Stimulated activated CD8-positive, alpha-beta memory T cell treated with anti-CD3 and anti-CD28 coated beads, Interleukin-15, amount 100 ng/mL, for 48 hours (primary cell): Measurements from ENCODE around the gene NOL9.

Source experiments
- DNase-seq, 2 donors: peaks; one replicate each; pipeline ENCODE4 v3.0.0-alpha.2; 2020; ENCODE audit warnings: low read depth in 2 of 2

NOL9 gene

GRCh38 chr1:6521536-6521935, 32.8 kb downstream of the NOL9 start:
- no peak for DNase-seq

DNA sequence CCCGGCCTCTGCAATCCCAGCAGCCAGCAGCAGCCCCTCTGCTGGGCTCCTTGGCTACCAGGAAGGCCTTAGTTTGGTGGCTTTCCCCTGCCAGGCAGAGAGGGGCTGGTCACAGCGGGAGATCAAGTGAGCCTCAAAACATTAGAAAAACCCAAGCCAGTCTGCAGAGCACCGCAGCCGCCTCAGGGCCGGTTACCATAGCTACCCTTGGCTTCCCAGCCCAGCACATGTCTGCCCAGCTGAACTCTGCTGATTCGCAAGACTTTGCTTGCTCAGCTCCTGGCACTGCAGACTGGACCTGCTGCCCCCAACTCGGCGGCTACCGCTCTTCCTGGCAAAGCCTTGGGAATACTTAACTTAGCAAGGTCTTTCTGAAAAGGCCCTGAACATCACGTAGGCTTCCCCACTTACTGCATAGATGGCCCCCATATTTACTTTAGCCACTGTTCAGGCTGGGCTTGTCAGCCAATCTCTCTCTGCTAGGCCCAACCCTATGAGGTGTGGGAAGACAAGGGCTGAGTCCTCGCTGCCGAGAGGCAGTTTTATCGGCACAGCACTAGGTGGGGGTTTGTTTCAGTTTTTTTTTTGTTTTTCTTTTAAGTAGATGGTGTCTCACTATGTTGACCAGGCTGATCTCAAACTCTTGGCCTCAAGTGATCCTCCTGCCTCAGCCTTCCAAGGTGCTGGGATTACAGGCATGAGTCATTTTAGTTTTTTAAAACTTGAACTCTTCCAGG, 34.2 kb downstream of the NOL9 start:
- no peak for DNase-seq

DNA sequence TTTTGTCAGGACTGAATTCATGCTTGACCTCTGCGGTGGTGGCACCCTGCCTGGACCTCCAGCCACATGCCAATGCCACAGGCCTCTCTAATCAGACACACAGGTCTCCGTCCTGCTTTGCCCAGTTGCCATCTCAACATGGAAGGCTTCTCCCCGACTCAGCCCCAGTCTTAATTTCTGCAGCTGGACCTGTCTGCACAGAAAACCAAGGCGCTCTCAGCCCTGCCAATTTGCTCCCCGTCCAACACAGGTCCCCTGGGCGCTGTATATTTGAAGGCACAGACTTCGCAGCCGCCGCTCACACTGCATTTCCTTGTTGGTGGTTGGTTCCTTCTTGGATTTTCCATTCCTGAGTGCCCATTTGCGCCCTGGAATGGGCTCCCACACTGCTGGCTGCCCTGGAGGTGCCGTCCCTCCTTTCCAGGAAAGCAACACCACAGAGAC, 34.8 kb downstream of the NOL9 start:
- DNase-seq, result no peak

GRCh38 chr1:6517435-6517851, 36.9 kb downstream of the NOL9 start:
- no peak for DNase-seq

- DNase-seq, result no peak
Measured at GRCh38 chr1:6515771-6516170, 38.5 kb downstream of the NOL9 start.

DNA sequence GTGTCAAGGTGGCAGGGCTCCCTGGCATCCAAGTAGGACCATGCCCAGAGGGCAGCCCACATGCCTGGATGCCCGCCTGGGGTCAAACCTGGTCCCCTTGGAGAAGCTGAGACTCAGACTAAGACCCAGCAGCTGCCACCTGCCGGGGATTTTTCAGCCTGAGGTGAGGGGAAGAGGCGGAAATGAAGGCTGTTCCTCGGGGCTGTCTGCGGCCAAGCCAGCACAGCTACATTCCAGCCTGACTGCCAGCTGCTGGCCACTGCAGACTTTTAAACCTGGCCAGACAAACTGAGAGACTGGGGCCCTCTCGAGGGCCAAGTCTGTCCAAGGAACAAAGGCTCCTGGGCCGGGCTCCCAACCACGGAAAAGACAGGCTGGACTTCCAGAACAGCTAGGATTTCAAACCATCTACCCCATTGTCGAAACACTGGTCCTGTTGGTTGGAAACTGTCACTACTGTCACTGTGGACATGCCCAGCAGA, 41.0 kb downstream of the NOL9 start:
- DNase-seq, result no peak

DNA sequence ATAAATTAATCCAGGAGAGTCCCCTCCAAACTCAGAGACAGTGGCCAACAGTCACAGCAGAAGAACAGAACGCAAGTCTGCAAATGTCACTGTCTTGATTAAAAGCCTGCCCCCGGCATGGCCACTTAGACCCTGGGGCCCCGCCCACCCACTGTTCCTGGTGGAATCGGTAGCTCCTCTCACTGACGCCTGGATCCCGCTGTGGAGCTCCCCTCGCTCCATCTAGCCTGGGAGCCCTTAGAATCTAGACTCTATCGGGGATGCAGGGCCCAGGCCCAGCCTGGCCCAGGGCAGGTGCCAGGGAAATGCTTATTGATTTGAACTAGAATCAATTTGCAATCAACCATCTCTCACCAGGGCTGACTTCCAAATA, 41.4 kb downstream of the NOL9 start:
- DNase-seq, result no peak

- DNase-seq, result no peak
Measured at GRCh38 chr1:6512245-6512907, 41.9 kb downstream of the NOL9 start.

DNA sequence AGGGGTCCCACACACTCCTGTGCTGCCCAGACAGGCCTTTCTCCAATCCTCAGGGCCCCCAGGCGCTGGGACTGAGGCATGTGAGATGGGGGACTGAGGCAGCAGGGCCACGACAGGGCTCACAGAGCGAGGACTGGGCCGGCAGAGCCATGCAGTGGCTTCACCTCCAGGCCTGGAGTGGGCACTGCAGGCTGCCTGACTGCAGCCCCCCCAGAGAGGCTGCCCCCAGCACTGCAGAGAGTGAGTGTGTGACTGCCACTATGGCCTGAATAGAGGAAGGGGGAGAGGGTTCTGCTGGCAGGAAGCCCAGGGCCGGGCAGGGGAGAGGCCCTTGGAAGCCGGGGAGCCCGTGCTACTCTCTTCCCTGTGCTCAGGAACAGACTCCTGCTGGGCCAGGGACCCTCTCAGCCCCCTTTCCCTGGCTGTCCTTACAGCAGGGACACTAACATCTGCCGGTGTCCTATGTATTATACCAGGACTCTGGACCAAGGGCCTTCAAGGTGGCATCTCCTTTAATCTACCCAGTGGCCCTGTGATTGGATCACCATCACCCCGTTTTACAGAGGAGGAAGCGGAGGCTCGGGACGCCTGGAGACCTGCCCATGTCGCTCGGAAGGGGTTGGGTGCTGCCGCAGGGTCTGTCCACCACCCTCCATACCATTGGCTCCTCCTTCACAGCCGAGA, 42.6 kb downstream of the NOL9 start:
- no peak for DNase-seq

- no peak for DNase-seq
Measured at GRCh38 chr1:6511056-6511455, 43.3 kb downstream of the NOL9 start.

DNA sequence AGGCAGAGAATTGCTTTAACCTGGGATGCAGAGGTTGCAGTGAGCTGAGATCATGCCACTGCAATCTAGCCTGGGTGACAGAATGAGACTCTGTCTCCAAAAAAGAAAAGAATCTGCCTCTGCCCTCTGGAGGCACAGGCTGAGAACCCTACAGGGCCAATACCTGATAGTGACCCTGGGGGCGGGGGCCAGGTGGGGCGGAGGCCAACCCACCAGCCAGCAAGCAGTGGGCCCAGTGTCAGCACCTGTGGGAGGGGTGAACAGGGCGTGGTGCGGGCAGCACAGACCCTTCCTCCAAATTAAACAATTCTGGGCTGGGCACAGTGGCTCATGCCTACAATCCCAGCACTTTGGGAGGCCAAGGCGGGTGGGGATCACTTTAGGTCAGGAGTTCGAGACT, 43.8 kb downstream of the NOL9 start:
- DNase-seq, result no peak

DNA sequence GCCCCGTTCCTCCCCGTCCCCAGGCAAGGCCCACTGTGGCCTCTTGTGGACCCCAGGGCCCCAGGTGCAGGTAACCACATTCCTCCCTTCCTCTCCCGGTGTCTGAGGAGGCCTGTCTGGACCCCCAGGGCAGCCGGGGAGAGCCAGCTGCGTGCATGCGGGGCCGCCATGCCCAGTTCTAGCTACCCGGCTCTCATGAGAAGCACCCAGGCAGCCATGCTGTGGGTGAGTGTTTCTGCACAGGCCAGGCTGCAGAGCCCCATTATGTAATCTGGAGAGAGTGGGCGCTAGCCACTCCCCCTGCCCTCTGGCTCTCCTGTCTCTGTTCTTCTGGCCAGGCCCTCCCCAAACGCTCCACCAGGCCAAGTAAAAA, 44.4 kb downstream of the NOL9 start:
- DNase-seq, result no peak

DNA sequence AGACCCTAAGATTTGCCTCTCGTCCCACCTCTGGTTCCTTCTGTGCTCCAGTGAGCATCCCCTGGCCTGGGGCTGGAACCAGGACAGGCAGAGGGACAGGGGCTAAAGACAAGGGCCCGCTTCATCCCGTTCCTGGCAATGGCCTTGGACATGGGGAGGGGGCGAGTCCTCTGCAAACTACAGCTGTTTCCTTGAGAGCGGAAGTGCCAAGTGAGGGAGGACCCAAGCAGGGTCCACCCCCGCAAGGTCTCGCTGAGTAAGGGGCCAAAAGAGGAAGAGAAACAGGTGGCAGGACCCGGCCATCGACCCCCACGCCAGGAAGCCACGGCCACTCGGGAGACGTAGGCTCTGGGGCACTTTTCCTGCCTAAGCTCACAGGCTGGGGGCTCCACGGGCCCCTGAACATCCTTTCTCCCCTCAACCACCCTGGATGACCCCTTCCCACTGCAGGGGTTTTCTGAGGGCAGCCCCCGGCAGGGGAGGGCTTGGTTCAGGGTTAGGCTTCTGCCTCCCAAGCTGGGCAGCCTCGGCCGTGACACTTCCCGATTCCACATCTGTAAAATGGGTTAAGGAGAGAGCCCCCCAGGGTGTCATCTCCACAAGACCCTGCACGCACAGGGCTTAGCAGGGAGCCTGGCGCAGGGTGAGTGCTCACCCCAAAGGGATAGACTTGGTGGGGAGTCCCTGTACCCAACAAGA, 44.9 kb downstream of the NOL9 start:
- no peak for DNase-seq

DNA sequence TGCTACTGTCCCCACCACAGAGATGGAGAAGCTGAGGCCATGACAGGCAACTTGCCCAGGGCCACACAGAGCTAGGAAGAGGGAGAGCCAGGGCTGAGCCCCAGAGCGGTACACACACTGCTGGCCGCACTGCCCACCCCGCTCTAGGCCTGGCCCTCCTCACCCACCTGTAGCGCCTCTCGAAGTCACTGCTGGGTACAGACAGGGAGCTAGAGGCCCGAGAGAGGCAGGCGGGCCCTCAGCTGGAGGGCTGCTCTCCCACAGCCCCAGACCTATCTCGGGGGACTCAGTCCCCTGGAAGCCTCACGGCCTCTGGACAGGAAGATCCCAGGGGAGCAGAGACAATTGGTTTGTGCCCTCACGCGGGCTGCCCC, 45.5 kb downstream of the NOL9 start:
- DNase-seq, result no peak

- DNase-seq, result no peak
Measured at GRCh38 chr1:6508154-6508815, 46.0 kb downstream of the NOL9 start.

DNA sequence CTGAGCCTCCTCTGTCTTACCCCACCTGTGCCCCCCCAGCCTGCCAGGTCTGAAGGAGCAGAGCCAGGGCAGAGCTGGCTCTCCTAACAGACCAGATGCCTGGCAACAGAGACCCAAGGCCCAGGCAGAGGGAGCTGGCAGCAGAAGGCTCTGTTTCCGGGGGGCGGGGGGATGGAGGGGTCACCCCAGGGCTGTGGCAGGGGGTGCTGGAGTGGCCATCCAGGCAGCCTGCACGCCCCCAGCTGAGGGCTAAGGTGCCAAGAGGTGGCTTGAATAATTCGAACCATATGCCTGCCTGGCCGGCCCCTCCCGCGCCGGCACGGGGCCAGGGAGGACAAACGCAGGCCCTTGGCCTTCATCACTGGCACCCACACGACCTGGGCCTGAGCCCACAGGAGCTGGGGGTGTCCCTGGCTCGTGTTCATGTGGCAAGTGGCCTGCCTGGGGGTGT, 46.8 kb downstream of the NOL9 start:
- DNase-seq, result no peak

DNA sequence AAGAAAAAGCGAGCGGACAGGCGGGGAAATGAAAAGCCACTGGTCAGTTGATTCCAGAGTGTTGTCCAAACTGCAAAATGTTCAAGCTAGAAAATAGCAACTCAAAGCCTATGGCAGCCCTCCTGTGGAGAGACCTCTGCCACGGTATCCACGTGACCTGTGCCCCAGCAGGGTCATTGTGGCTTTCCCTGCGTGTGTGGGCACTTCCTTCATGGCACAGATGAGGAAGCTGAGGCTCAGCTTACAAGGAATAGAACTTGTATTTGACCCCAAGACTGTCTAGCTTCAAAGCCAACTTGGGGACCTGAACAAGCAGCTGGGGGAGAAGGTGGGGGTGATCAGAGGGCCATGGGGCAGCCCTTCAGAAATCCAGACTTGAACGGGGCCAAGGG, 47.3 kb downstream of the NOL9 start:
- no peak for DNase-seq

DNA sequence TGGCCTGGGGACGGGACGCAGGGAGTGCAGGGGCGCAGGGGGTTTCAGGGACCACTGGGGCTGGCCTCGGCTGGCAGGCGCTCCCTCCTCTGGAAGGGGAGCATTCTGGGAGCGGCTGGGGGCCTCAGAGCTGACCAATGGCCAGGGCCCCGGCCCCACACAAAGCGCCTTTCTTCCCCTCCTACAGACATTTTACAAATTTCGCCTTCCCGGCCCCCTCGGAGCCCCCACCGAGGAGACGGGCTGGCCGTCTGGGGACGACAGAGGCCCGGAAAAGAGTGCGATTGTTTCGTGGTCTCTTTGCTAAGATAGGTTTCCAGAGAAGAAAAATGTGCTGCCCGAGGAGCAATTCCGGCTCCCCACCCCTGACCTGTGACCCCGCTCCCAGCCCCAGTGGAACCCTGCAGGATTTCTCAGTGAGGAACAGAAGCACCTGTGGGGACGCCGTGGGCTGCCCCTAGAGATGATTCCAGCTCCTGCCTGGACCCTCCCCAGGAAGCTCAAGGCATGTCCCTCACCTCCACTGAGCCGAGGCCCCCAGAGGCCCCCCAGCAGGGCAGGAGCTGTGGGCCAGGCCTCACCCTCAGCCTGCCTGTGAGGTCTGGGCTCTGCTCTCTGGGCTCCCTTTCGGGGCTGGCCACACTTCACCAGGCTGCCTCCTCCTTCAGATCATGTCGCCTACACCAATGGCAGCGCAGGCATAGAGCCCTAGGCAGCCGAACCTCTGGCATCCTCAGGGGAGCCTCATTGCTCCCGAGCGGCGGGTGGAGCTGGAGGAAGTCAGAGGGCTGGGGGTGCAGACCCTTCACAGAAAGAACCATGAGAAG, 47.9 kb downstream of the NOL9 start:
- no peak for DNase-seq

GRCh38 chr1:6505367-6506209, 48.7 kb downstream of the NOL9 start:
- DNase-seq, result no peak

- no peak for DNase-seq
Measured at GRCh38 chr1:6504887-6505286, 49.4 kb downstream of the NOL9 start.
